ENCODE data around the gene CRHR2. TPM values are rescaled to one million over a fixed set of nuclear protein-coding genes. Genes with fewer than 3 reads are reported as not detected.

Gene CRHR2
- total and polyA plus RNA-seq, 2 of the 13 experiments (the other 11 are each of a cell fraction or from before 2014, with no cell fraction given) = not detected

GRCh38 chr7:30671793-30672465, 10.3 kb downstream of the CRHR2 start (continued):
- TF ChIP-seq NR2F2 (IDR thresholded peaks at IDR 0.05; ENCODE audit: borderline replicate concordance, low read depth) (no peak), TIGD3 (CRISPR knock-in tag; IDR thresholded peaks at IDR 0.05; ENCODE audit: borderline replicate concordance) (peak; percentile 76; the same call in 1 of the 2 replicates), KLF16 (CRISPR knock-in tag; IDR thresholded peaks at IDR 0.05) (peak in 1 of 2 experiments; percentile 91; a peak in 2 of 4 replicates), ZNF709 (CRISPR knock-in tag; IDR thresholded peaks at IDR 0.05) (peak; percentile 63; the same call in 1 of the 2 replicates), ZNF782 (CRISPR knock-in tag; IDR thresholded peaks at IDR 0.05; ENCODE audit: borderline replicate concordance) (0 out of 2 replicates have a peak, but pooled peaks have one; percentile 39), PREB (CRISPR knock-in tag; IDR thresholded peaks at IDR 0.05) (no peak), MBD4 (IDR thresholded peaks at IDR 0.05; ENCODE audit: borderline replicate concordance, low read length) (no peak), RERE (CRISPR knock-in tag; IDR thresholded peaks at IDR 0.05; ENCODE audit: low read depth) (no peak; the same call in 1 of the 2 replicates), ZNF432 (CRISPR knock-in tag; IDR thresholded peaks at IDR 0.05; ENCODE audit: borderline replicate concordance) (0 out of 2 replicates have a peak, but pooled peaks have one; percentile 26), HMGA1 (CRISPR knock-in tag; conservative IDR thresholded peaks at IDR 0.05) (no peak), MLXIP (CRISPR knock-in tag; IDR thresholded peaks at IDR 0.05; ENCODE audit: borderline replicate concordance) (peak; percentile 66; the same call in 1 of the 2 replicates), BRF2 (CRISPR knock-in tag; IDR thresholded peaks at IDR 0.05) (no peak), PATZ1 (CRISPR knock-in tag; IDR thresholded peaks at IDR 0.05) (peak; percentile 41; the same call in 1 of the 2 replicates)
